OCI-LY3 (cell line): ENCODE results near the gene GSAP.
"Not testable (repeated sequence)": the region's sequence is repeated elsewhere in the genome, so short reads cannot be mapped to it uniquely, and the experiment has no call there.

Experiments
- H2AFZ ChIP-seq: fragments of 200-600, 300-600 bp; shearing (Covaris generic); 2 replicates; pipeline ENCODE4 v1.6.0; 2014; ENCODE audit warnings: antibody characterized with exemption, low read depth, low read length
- H3K27ac ChIP-seq: fragments of 200-600, 300-600 bp; sonication (generic); 2 replicates; pipeline ENCODE4 v1.5.1; 2014; ENCODE audit warnings: mild to moderate bottlenecking, low read length, moderate library complexity, mixed read lengths
- H3K27me3 ChIP-seq: fragments of 200-600, 300-600 bp; sonication (generic); 2 replicates; pipeline ENCODE4 v1.6.1; 2014; ENCODE audit warnings: low read depth, low read length, mixed read lengths
- H3K36me3 ChIP-seq: fragments of 200-600, 300-600 bp; sonication (generic); replicated peaks from 2 replicates; pipeline ENCODE3; 2014; ENCODE audit warnings: low read depth, low read length, mixed read lengths
- H3K4me1 ChIP-seq: fragments of 300-600, 200-600 bp; sonication (generic); 2 replicates; pipeline ENCODE4 v1.6.1; 2014; ENCODE audit warnings: low read length, mixed read lengths
- H3K4me2 ChIP-seq: fragments of 200-600, 300-600 bp; sonication (generic); 2 replicates; pipeline ENCODE4 v1.6.1; 2014; ENCODE audit warnings: low read length, mixed read lengths
- H3K4me3 ChIP-seq: fragments of 300-600, 200-600 bp; sonication (generic); 2 replicates; pipeline ENCODE4 v1.5.1; 2014; ENCODE audit warnings: antibody characterized with exemption, mild to moderate bottlenecking, low read length, moderate library complexity
- H3K79me2 ChIP-seq: fragments of 300-600, 200-600 bp; shearing (Covaris generic); 2 replicates; pipeline ENCODE4 v1.6.1; 2014; ENCODE audit warnings: mild to moderate bottlenecking, low read length, mixed read lengths
- H3K9ac ChIP-seq: fragments of 300-600, 200-600 bp; shearing (Covaris generic); 2 replicates; pipeline ENCODE4 v1.6.0; 2014; ENCODE audit warnings: mild to moderate bottlenecking, low read length, moderate library complexity
- H3K9me3 ChIP-seq: fragments of 200-600, 300-600 bp; shearing (Covaris generic); 2 replicates; pipeline ENCODE4 v1.6.1; 2014; ENCODE audit warnings: low read length, mixed read lengths; ENCODE audit not compliant: insufficient read depth
- H4K20me1 ChIP-seq: fragments of 200-600, 300-600 bp; sonication (generic); 2 replicates; pipeline ENCODE4 v1.6.1; 2016; ENCODE audit warnings: low read length, mixed read lengths; ENCODE audit not compliant: insufficient read depth
- EZH2phosphoT487 ChIP-seq: fragments of 200-600 bp; shearing (Covaris generic); IDR thresholded peaks from 2 replicates; pipeline ENCODE4 v1.6.1; 2018; ENCODE audit warnings: antibody characterized with exemption, mixed run types, low read depth
- TF ChIP-seq, protein P1 (sequence below): fragments of 200-600, 300-600 bp; sonication (generic); IDR thresholded peaks from 2 replicates; pipeline ENCODE4 v1.5.1; 2014; ENCODE audit warnings: antibody characterized with exemption, low read length, low read depth

Gene GSAP

DNA sequence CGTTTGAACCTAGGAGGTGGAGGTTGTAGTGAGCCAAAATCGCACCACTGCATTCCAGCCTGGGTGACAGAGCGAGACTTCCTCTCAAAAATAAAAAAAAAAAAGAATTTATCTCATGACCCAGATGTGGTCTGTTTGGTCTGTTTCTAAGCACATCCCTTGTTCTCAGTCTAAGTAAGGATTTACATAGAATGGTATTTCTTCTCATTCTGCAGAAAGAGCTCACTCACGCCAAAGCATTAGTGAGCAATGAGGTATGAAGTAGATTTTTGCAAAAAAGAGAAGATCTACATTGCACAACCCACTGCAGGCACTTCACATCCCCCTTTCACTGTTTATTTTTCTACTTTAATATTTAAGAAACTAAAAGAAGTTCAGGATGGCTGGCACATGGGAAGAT lies 140.0 kb downstream of the GSAP start:
- H3K36me3 ChIP-seq, result no peaks in the 10 kb centered on the region
- H3K4me2 ChIP-seq, result no peak overlapping the region
- no peaks in the 10 kb centered on the region for H3K9me3 ChIP-seq
- no peak overlapping the region for H2AFZ ChIP-seq
- no peak overlapping the region for H3K9ac ChIP-seq
- H3K79me2 ChIP-seq, result no peaks in the 10 kb centered on the region
- H3K4me3 ChIP-seq, result no peak overlapping the region
- no peak overlapping the region for H3K27ac ChIP-seq
- no peaks in the 10 kb centered on the region for H3K27me3 ChIP-seq
- no peaks in the 10 kb centered on the region for H4K20me1 ChIP-seq
- TF ChIP-seq EZH2phosphoT487, result no peak
- 0 out of 2 replicates have a peak, but pooled peaks cover 4% of the 10 kb centered on the region for H3K4me1 ChIP-seq

DNA sequence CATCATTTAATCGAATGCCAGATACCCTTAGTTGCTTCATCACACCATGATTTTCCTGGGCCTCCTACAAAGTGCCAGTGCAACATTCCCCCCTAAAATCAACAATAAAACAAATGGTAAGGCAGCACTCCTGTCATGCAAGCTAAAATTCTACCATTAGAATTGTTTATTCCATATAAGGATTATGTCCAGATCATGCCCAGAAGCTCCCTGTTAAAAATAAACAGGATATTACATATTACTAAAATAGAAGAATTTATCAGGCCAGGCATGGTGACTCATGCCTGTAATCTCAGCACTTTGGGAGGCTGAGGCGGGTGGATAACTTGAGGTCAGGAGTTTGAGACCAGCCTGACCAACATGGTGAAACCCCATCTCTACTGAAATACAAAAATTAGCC lies 140.5 kb downstream of the GSAP start:
- H3K79me2 ChIP-seq, H4K20me1 ChIP-seq, H3K4me1 ChIP-seq, H3K9me3 ChIP-seq, H3K9ac ChIP-seq, H3K27me3 ChIP-seq, H3K36me3 ChIP-seq, H3K4me2 ChIP-seq, H3K4me3 ChIP-seq, H3K27ac ChIP-seq, H2AFZ ChIP-seq: not testable (repeated sequence)

DNA sequence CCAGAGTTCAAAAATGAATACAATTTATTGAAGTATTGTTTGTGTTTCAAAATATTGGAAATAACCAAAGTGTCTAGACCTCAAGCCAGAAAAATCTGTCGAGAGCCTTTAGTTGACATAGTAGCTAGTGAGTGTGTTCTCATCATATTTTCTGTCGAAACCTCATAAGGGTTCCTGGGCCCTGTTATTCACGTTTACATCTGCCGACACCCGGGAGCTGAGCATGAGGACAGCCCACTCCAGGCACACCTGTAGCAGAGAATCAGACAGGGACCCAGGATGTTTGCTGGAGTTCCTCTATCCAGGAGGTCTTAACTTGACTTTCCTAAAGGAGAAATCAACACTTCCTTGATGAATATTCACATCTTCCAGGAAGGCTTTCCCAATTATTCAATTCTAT lies 144.4 kb downstream of the GSAP start:
- H3K36me3 ChIP-seq, result peaks cover 11% of the 10 kb centered on the region
- TF ChIP-seq EZH2phosphoT487, result no peak
- no peak overlapping the region for H3K27ac ChIP-seq
- no peaks in the 10 kb centered on the region for H3K27me3 ChIP-seq
- H4K20me1 ChIP-seq, result no peaks in the 10 kb centered on the region
- no peak overlapping the region for H3K4me2 ChIP-seq
- H3K9me3 ChIP-seq, result peaks cover 6% of the 10 kb centered on the region; the same call in 1 of the 2 replicates
- H3K9ac ChIP-seq, result no peak overlapping the region
- H3K79me2 ChIP-seq, result no peaks in the 10 kb centered on the region
- H2AFZ ChIP-seq, result no peak overlapping the region
- peaks cover 44% of the 10 kb centered on the region for H3K4me1 ChIP-seq
- H3K4me3 ChIP-seq, result no peak overlapping the region

DNA sequence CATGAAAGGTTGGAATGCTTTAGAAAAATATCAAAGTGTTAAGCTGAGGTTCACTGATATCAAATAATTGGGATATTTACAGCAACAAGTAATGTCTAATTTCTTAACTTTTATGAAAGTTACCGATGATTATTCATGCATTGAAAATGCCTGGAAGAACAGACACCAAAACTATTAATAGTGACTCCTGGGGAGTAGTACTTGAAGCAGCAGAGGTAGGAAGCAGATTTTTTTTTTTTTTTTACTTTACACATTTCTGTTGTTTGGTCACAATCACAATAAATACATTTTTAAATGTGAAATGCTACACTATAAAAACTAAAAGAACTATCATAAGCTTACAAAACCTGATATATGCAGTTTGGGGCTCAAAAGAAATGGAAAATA lies 146.1 kb downstream of the GSAP start:
- H3K79me2 ChIP-seq, result no peaks in the 10 kb centered on the region
- H3K27me3 ChIP-seq, result no peaks in the 10 kb centered on the region
- H3K9ac ChIP-seq, result peak overlapping the region; percentile 36; the same call in 1 of the 2 replicates
- peak overlapping the region; percentile 54 for H3K27ac ChIP-seq
- no peak for TF ChIP-seq EZH2phosphoT487
- TF ChIP-seq, protein P1, sequence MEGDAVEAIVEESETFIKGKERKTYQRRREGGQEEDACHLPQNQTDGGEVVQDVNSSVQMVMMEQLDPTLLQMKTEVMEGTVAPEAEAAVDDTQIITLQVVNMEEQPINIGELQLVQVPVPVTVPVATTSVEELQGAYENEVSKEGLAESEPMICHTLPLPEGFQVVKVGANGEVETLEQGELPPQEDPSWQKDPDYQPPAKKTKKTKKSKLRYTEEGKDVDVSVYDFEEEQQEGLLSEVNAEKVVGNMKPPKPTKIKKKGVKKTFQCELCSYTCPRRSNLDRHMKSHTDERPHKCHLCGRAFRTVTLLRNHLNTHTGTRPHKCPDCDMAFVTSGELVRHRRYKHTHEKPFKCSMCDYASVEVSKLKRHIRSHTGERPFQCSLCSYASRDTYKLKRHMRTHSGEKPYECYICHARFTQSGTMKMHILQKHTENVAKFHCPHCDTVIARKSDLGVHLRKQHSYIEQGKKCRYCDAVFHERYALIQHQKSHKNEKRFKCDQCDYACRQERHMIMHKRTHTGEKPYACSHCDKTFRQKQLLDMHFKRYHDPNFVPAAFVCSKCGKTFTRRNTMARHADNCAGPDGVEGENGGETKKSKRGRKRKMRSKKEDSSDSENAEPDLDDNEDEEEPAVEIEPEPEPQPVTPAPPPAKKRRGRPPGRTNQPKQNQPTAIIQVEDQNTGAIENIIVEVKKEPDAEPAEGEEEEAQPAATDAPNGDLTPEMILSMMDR, result no peak
- H3K4me1 ChIP-seq, result peaks cover 57% of the 10 kb centered on the region
- peaks cover 11% of the 10 kb centered on the region for H3K36me3 ChIP-seq
- H3K9me3 ChIP-seq, result peaks cover 6% of the 10 kb centered on the region; the same call in 1 of the 2 replicates
- peak overlapping the region; percentile 30 for H3K4me3 ChIP-seq
- peak overlapping the region; percentile 76 for H3K4me2 ChIP-seq
- H2AFZ ChIP-seq, result no peak overlapping the region
- no peaks in the 10 kb centered on the region for H4K20me1 ChIP-seq

DNA sequence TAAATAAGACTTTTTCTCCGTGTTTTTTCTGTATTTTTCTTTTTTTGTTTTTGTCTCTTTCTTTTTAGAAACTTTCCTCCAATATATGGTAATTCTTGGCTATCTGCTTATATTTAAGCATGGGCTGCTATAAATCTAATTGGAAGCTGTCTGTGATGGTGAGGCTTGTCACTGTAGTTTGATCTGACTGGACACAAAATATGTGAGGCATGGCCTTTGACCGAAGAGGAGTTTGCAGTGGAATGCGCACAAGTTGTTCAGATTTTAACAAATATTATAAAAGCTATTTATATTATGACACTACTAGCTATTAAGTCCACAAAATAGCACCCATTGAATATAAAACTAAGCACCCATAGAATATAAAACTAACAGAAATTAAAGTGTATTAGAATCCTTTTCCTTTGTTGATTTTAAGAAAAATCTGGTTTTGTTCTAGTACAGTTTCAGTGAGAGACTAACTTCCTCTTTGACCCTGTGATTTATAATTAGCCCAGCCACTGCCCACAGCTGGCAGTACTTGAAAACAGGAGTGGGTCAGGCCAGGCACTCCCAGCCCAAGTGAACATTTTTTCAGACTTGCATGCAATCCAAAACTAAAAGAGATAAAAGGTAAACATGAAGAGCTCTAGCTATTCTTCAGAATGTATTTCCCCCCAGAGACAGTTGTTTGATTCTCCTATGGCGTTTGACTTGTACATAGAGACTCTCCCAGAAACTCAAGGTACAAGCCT lies 146.6 kb downstream of the GSAP start:
- Histone ChIP-seq H3K4me2 (peak overlapping the region; percentile 76), H3K9ac (peak overlapping the region; percentile 36; the same call in 1 of the 2 replicates)
- TF ChIP-seq, protein P1, result no peak
- TF ChIP-seq EZH2phosphoT487, result no peak

More for the DNA sequence above, 146.6 kb downstream of the GSAP start:
- Histone ChIP-seq H3K4me3 (peak overlapping the region; percentile 30), H2AFZ (no peak overlapping the region), H3K36me3 (peaks cover 11% of the 10 kb centered on the region), H3K9me3 (peaks cover 6% of the 10 kb centered on the region; the same call in 1 of the 2 replicates), H3K79me2 (no peaks in the 10 kb centered on the region), H4K20me1 (no peaks in the 10 kb centered on the region), H3K4me1 (peaks cover 61% of the 10 kb centered on the region), H3K27me3 (no peaks in the 10 kb centered on the region), H3K27ac (peak overlapping the region; percentile 54)
